SK-N-SH (cell line): ENCODE data around the gene NCOR2. TPM values are rescaled to one million over a fixed set of nuclear protein-coding genes. Genes with fewer than 3 reads are reported as not detected.

Experiments
- CTCF ChIA-PET: fragments of 300-600, 350-600 bp; formaldehyde crosslinking; extraction: SDS; loops from one replicate; lab custom pipeline; 2021; lab: Yijun Ruan, JAX
- POLR2A ChIA-PET: fragments of 350-600 bp; sonication (Branson Sonifier 250); formaldehyde crosslinking; extraction: SDS; loops from one replicate; lab custom pipeline; 2020; ENCODE audit warnings: antibody characterized with exemption, inconsistent platforms; lab: Yijun Ruan, JAX
- DNase-seq: peaks from one replicate; pipeline ENCODE4 v3.0.0; 2012
- H2AFZ ChIP-seq: fragments of 200-600 bp; sonication (generic); 2 replicates; pipeline ENCODE4 v1.8.1; 2016; ENCODE audit warnings: antibody characterized with exemption, mild to moderate bottlenecking, low read depth
- H3F3A ChIP-seq: fragments of 200-600 bp; sonication (generic); replicated peaks from 2 replicates; pipeline ENCODE3; 2016; ENCODE audit warnings: antibody characterized with exemption, mild to moderate bottlenecking; ENCODE audit not compliant: insufficient read depth
- H3K27ac ChIP-seq, 2 experiments: fragments of 200-500 bp in 1 of 2; fragments of 200-600 bp in 1 of 2; sonication (Bioruptor generic) in 1 of 2; sonication (generic), shearing (Covaris generic) in 1 of 2; 2 replicates each; pipeline versions ENCODE4 v1.5.1 to v1.6.1; 2014 to 2016; ENCODE audit warnings: low read depth in 2 of 2, inconsistent platforms in 1 of 2, low read length in 1 of 2, mild to moderate bottlenecking in 1 of 2, mixed read lengths in 1 of 2
- H3K27me3 ChIP-seq: fragments of 200-600 bp; sonication (generic), shearing (Covaris generic); 2 replicates; pipeline ENCODE4 v1.6.1; 2016; ENCODE audit warnings: mixed run types; ENCODE audit not compliant: insufficient read depth
- H3K36me3 ChIP-seq, 2 experiments: fragments of 200-500 bp in 1 of 2; fragments of 200-600 bp in 1 of 2; sonication (Bioruptor generic) in 1 of 2; sonication (generic) in 1 of 2; replicated peaks in 1 of 2; 2 replicates each; pipeline versions ENCODE3 to v1.5.1; 2014 to 2016; ENCODE audit warnings: low read length in 1 of 2, mild to moderate bottlenecking in 1 of 2; ENCODE audit not compliant: insufficient read depth in 2 of 2, control insufficient read depth in 1 of 2
- H3K4me1 ChIP-seq, 2 experiments: fragments of 200-500 bp in 1 of 2; fragments of 200-600 bp in 1 of 2; sonication (Bioruptor generic) in 1 of 2; sonication (generic), shearing (Covaris generic) in 1 of 2; 2 replicates each; pipeline versions ENCODE4 v1.5.1 to v1.6.1; 2014 to 2016; ENCODE audit warnings: low read depth in 1 of 2, low read length in 1 of 2, mixed run types in 1 of 2; ENCODE audit not compliant: insufficient read depth in 2 of 2, control insufficient read depth in 1 of 2
- H3K4me2 ChIP-seq: fragments of 200-600 bp; sonication (generic), shearing (Covaris generic); 2 replicates; pipeline ENCODE4 v1.6.1; 2017; ENCODE audit warnings: mixed run types
- H3K4me3 ChIP-seq, 2 experiments: fragments of 200-500 bp in 1 of 2; fragments of 200-600 bp in 1 of 2; sonication (Bioruptor generic) in 1 of 2; sonication (generic), shearing (Covaris generic) in 1 of 2; 2 replicates each; pipeline versions ENCODE4 v1.5.1 to v1.8.1; 2014 to 2016; ENCODE audit warnings: low read depth in 2 of 2, inconsistent platforms in 1 of 2, low read length in 1 of 2, mild to moderate bottlenecking in 1 of 2, mixed read lengths in 1 of 2, moderate library complexity in 1 of 2
- H3K79me2 ChIP-seq: fragments of 200-600 bp; sonication (generic); 2 replicates; pipeline ENCODE4 v1.8.1; 2017; ENCODE audit warnings: mild to moderate bottlenecking; ENCODE audit not compliant: insufficient read depth
- H3K9ac ChIP-seq: fragments of 200-600 bp; sonication (generic); 2 replicates; pipeline ENCODE4 v1.6.1; 2017; ENCODE audit warnings: mixed run types
- H3K9me2 ChIP-seq: fragments of 200-600 bp; sonication (generic); 2 replicates; pipeline ENCODE4 v1.6.1; 2017; ENCODE audit warnings: mixed run types
- H3K9me3 ChIP-seq: fragments of 200-600 bp; sonication (generic); 2 replicates; pipeline ENCODE4 v1.6.1; 2017; ENCODE audit warnings: mixed run types, mild to moderate bottlenecking, moderate library complexity
- H4K20me1 ChIP-seq: fragments of 200-600 bp; sonication (generic); 2 replicates; pipeline ENCODE4 v1.6.1; 2017; ENCODE audit warnings: mild to moderate bottlenecking, mixed run types; ENCODE audit not compliant: insufficient read depth
- ELF1 ChIP-seq: IDR thresholded peaks from 2 replicates; pipeline ENCODE4 v1.4.0; 2012
- EP300 ChIP-seq, 2 experiments: IDR thresholded peaks; 2 replicates each; pipeline versions ENCODE4 v1.4.0 to v1.6.1; 2012; ENCODE audit warnings: borderline replicate concordance in 1 of 2, low read depth in 1 of 2, low read length in 1 of 2
- FOSL2 ChIP-seq: IDR thresholded peaks from 2 replicates; pipeline ENCODE4 v1.4.0; 2012; ENCODE audit warnings: low read depth, mild to moderate bottlenecking, moderate library complexity, borderline replicate concordance
- FOXM1 ChIP-seq: IDR thresholded peaks from 2 replicates; pipeline ENCODE4 v1.4.0; 2012; ENCODE audit warnings: low read depth, mild to moderate bottlenecking
- IRF3 ChIP-seq: fragments of 150-350 bp; IDR thresholded peaks from 2 replicates; pipeline ENCODE4 v1.6.1; 2016; ENCODE audit warnings: mild to moderate bottlenecking, low read depth, low read length
- MAX ChIP-seq: IDR thresholded peaks from 2 replicates; pipeline ENCODE4 v1.4.0; 2012; ENCODE audit warnings: low read depth
- MXI1 ChIP-seq: IDR thresholded peaks from 2 replicates; pipeline ENCODE4 v1.6.1; 2012; ENCODE audit warnings: mild to moderate bottlenecking, low read depth, low read length, improper control_type of control experiment
- NRF1 ChIP-seq: IDR thresholded peaks from 2 replicates; pipeline ENCODE4 v1.6.1; 2012; ENCODE audit warnings: low read depth, mild to moderate bottlenecking, low read length
- POLR2AphosphoS5 ChIP-seq: IDR thresholded peaks from 2 replicates; pipeline ENCODE4 v1.6.1; 2012; ENCODE audit warnings: low read depth, low read length
- RAD21 ChIP-seq: IDR thresholded peaks from 2 replicates; pipeline ENCODE4 v1.6.1; 2012; ENCODE audit warnings: mild to moderate bottlenecking, low read length
- RCOR1 ChIP-seq: fragments of 150-350 bp; IDR thresholded peaks from 2 replicates; pipeline ENCODE4 v1.6.1; 2017; ENCODE audit warnings: antibody characterized with exemption, low read length
- RFX5 ChIP-seq: IDR thresholded peaks from 2 replicates; pipeline ENCODE4 v1.6.1; 2012; ENCODE audit warnings: mild to moderate bottlenecking, improper control_type of control experiment, low read length
- SIN3A ChIP-seq: IDR thresholded peaks from 2 replicates; pipeline ENCODE4 v1.6.1; 2012; ENCODE audit warnings: low read depth, mild to moderate bottlenecking, low read length, moderate library complexity, borderline replicate concordance
- SMC3 ChIP-seq: IDR thresholded peaks from 2 replicates; pipeline ENCODE4 v1.6.1; 2012; ENCODE audit warnings: low read depth, low read length, improper control_type of control experiment
- TAF1 ChIP-seq: IDR thresholded peaks from 2 replicates; pipeline ENCODE4 v1.6.1; 2012; ENCODE audit warnings: low read depth, mild to moderate bottlenecking, low read length, moderate library complexity, borderline replicate concordance
- TCF12 ChIP-seq: IDR thresholded peaks from 2 replicates; pipeline ENCODE4 v1.4.0; 2012
- TEAD4 ChIP-seq: IDR thresholded peaks from 2 replicates; pipeline ENCODE4 v1.4.0; 2012; ENCODE audit warnings: mild to moderate bottlenecking, borderline replicate concordance; ENCODE audit not compliant: insufficient read depth
- USF2 ChIP-seq: fragments of 150-350 bp; IDR thresholded peaks from 2 replicates; pipeline ENCODE4 v1.6.1; 2017; ENCODE audit warnings: antibody characterized with exemption, low read length, low read depth, borderline replicate concordance
- YY1 ChIP-seq: IDR thresholded peaks from 2 replicates; pipeline ENCODE4 v1.4.0; 2012; ENCODE audit warnings: low read depth, mild to moderate bottlenecking
- WGBS: methylation state at CpG from one replicate; pipeline ENCODE4 v1.1.6; 2017; ENCODE audit warnings: low lambda C conversion rate; 5-methylcytosine and 5-hydroxymethylcytosine counted together
- polyA plus RNA-seq, 3 experiments: library from polyadenylated mRNA; depleted of rRNA; stranded (reverse); fragments of >200 nt; gene quantifications; 2 replicates each; pipeline ENCODE4 v1.2.3, GENCODE V29; 2012
- TF ChIP-seq, protein P1 (sequence below): IDR thresholded peaks from 2 replicates; pipeline ENCODE4; 2012

NCOR2 gene
- polyA plus RNA-seq, 1 of the 3 experiments (the other 2 are of a cell fraction): 19.0 TPM

- H3K36me3 ChIP-seq: peaks cover 3 to 7% of the 10 kb centered on the region in 2 experiments
- no peak overlapping the region for H3K4me3 ChIP-seq
- H3K79me2 ChIP-seq: peaks cover 96% of the 10 kb centered on the region
- no peak overlapping the region for H2AFZ ChIP-seq
- CTCF ChIA-PET: interaction anchor here (1.1 to 2.4 kb wide), 3 partner anchors 11 to 526 kb away, joined by 3 to 8 read pairs (median 4); no protein-coding TSS in a partner anchor
- no peak overlapping the region; a peak in 1 of 4 replicates for H3K27ac ChIP-seq
- no peak for TF ChIP-seq RAD21
- no peak for TF ChIP-seq EP300 (IDR thresholded peaks at IDR 0.05; ENCODE audit: borderline replicate concordance in 1 of 2, low read depth in 1 of 2, low read length in 1 of 2)
- TF ChIP-seq MAX: no peak
- no peak for TF ChIP-seq SIN3A
- no peak for TF ChIP-seq RFX5
- no peak for TF ChIP-seq SMC3
- TF ChIP-seq, protein P1, sequence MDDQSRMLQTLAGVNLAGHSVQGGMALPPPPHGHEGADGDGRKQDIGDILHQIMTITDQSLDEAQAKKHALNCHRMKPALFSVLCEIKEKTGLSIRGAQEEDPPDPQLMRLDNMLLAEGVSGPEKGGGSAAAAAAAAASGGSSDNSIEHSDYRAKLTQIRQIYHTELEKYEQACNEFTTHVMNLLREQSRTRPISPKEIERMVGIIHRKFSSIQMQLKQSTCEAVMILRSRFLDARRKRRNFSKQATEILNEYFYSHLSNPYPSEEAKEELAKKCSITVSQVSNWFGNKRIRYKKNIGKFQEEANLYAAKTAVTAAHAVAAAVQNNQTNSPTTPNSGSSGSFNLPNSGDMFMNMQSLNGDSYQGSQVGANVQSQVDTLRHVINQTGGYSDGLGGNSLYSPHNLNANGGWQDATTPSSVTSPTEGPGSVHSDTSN: no peak
- TF ChIP-seq TCF12: no peak
- TF ChIP-seq IRF3: no peak
- TF ChIP-seq YY1: no peak
- TF ChIP-seq ELF1: no peak
- TF ChIP-seq MXI1: no peak
- no peak for TF ChIP-seq POLR2AphosphoS5
- TF ChIP-seq FOXM1: no peak
- no peak for TF ChIP-seq TAF1
- TF ChIP-seq TEAD4: no peak
- no peak for TF ChIP-seq USF2
- TF ChIP-seq NRF1: no peak
- no peak for TF ChIP-seq FOSL2
- TF ChIP-seq RCOR1: no peak
- no peaks in the 10 kb centered on the region for H3K27me3 ChIP-seq
- H3K4me2 ChIP-seq: no peak overlapping the region
- peaks cover 0 to 49% of the 10 kb centered on the region in 2 experiments; a peak in 3 of 4 replicates for H3K4me1 ChIP-seq
- H3K9me3 ChIP-seq: no peaks in the 10 kb centered on the region
- H3K9ac ChIP-seq: no peak overlapping the region
- 90% methylated on average over 18 of the region's 18 CpGs for WGBS
- H3K9me2 ChIP-seq: no peaks in the 10 kb centered on the region
- POLR2A ChIA-PET: no interaction called here
- H3F3A ChIP-seq: peaks cover 5% of the 10 kb centered on the region
- DNase-seq: no peak
- peaks cover 90% of the 10 kb centered on the region for H4K20me1 ChIP-seq
These were observed 5.2 kb downstream of the NCOR2 start for GRCh38 chr12:124562018-124562795.
